ENCODE measurements around the gene ANKDD1A.

DNA sequence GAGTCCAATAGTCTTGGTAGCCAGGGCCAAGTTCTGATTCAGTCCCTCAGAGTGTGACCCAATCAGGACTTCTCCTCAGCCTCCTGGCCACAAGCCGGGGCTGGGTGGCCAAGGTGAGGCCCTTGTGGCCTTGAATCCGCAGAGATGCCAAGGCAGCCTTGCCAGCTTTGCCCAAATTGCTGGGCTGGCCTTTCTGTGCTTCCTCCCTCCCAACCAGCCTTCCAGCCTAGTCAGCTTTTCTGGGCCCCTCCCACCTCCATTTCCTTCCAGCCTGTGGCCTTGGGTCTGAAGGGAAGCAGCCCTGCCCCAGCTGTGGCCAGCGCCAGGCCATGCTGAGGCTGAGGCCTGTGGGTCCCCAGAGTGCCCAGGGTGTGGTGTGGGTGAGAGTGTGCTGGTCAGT is 34.3 kb upstream of the ANKDD1A start:
- no peak for TF ChIP-seq POLR2A (IDR thresholded peaks at IDR 0.05)
- no peak for TF ChIP-seq CTCF (IDR thresholded peaks at IDR 0.05)
- TF ChIP-seq EP300 (IDR thresholded peaks at IDR 0.05; ENCODE audit: low read depth): no peak
- peak in 1 of 3 donors; percentile 16 for TF ChIP-seq POLR2AphosphoS5 (IDR thresholded peaks at IDR 0.05)

Data from transverse colon (tissue), 4 donors.